NCI-H2227 treated with DMSO at 0.1 percent for 48 hours (cell line): ENCODE data around the gene MAML2.
A peak's percentile ranks its signal among the peaks of the same experiment; 100 is the strongest.

Experiments
- DNase-seq: peaks from one replicate; lab custom pipeline; 2025; lab: John Stamatoyannopoulos, UW

Gene MAML2

DNA sequence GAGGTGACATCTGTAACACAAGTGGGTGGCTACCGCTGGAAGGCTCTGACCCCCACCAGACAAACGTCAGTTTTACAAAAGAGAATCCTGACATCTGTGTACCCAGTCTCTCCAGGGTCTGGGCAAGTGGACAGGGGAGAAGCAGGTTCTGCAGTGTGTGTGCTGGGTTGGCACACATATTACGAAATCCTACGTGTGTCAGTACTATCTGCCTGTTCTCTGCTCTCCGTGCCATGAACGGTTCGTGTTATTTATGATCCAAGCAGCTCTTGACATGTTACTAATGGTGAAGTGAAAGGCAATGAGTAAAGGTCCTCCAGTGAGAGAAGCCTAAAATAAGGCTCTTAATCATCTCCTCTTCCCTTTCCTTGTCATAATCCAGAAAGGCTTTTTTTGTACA lies 217.6 kb downstream of the MAML2 start:
- DNase-seq: no peak

DNA sequence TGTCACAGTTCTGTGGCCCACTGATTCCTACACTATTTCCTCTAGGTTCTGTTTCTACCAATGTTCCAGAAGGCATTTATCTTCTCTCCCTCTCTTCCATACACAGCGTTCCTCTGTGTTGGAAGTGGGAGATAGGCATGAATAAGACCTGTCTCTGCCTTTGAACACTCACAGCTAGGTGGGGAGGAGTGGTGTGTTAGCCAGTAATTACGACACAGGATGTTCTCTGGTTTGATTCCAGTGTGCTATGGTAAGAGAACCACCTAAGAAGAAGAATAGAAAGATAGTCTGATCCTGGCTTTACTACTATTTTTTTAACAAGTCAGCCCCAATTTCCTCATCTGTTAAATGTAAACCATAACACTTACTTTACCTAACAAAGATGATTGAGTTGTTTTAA lies 218.8 kb downstream of the MAML2 start:
- no peak for DNase-seq

GRCh38 chr11:96123301-96123700 lies 219.7 kb downstream of the MAML2 start:
- DNase-seq: no peak

GRCh38 chr11:96122601-96123074 lies 220.4 kb downstream of the MAML2 start:
- no peak for DNase-seq

GRCh38 chr11:96119211-96119610 lies 223.8 kb downstream of the MAML2 start:
- no peak for DNase-seq

DNA sequence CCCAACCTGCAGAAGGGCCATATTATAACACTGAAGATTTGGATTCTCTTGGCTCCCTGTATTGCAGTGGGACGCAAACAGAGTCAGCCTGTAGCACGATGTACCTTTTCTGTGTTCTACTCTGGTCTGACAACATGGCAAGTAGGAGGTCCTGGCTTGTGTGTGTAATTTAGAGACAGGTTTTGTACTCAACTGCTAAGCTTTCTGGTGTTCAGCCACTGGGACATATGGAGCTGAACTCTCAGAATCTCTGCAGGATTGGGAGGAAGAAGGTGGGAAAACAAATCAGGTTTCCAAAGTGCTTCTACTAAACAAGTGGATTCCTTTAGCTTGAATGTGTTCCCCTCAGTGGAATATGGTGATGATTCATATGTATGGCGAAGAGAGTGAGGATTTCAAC lies 226.6 kb downstream of the MAML2 start:
- DNase-seq: no peak

DNA sequence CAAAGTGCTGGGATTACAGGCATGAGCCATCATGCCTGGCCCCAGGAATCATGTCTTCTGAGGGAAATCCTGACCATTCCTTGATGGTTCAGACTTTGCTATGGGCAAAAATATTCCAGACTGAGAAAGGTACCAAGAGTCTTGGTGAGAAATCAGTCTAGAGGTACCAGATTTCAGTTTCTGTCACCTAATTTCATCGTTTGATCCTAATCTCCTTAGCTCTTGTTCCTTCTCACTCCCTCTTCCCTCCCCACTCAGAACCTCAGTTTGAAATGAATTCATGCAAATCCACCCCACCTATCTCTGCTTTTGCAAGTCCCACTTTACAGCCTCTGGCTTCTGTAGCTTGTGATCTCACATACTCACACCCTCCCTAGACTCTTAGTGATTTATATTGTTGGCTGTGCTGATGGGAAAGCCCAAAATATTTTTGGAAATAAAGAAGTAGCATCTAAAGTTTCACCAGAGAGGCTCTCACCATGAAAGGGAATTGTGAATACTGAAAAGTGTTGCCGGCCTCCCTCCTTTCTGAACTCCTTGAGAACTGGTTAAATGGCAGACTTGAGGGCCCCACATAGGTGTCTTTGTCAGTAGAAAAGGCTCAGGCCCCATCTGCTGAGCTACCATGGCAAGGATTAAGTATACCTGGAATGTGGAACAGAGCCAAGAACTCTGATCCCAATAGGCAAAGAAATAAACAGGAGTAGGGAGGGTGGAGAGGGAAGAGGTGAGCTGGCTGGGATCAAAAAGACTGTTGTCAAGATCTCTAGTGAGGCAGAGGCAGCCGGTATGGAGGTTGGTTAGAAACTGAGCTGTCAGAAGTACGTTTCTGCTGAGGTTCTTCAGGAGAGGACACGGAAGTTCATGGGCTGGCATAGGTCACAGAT lies 228.6 kb downstream of the MAML2 start:
- DNase-seq: no peak

DNA sequence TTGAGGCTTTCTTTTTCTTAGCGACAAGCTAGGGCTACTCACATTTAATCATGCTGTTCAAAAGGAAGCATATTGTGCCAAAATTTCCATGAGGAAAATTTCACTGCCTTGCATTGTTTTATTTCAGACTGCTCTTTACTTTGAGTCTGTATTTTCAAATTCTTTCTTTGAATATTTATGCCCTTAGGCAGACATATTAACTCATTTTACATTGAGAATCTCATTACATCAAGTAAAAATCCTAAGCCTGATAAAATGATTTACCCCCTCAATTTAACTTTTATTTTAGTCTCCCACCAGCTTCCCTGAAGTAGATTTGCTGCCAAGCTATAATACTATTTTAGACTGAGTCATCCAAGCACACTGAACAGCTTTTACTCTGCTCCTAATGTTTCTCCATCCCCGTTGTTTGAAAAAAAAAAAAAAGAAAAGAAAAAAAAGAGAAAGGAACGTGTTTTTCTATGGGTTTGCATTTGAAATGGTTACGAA lies 229.8 kb downstream of the MAML2 start:
- DNase-seq: no peak

DNA sequence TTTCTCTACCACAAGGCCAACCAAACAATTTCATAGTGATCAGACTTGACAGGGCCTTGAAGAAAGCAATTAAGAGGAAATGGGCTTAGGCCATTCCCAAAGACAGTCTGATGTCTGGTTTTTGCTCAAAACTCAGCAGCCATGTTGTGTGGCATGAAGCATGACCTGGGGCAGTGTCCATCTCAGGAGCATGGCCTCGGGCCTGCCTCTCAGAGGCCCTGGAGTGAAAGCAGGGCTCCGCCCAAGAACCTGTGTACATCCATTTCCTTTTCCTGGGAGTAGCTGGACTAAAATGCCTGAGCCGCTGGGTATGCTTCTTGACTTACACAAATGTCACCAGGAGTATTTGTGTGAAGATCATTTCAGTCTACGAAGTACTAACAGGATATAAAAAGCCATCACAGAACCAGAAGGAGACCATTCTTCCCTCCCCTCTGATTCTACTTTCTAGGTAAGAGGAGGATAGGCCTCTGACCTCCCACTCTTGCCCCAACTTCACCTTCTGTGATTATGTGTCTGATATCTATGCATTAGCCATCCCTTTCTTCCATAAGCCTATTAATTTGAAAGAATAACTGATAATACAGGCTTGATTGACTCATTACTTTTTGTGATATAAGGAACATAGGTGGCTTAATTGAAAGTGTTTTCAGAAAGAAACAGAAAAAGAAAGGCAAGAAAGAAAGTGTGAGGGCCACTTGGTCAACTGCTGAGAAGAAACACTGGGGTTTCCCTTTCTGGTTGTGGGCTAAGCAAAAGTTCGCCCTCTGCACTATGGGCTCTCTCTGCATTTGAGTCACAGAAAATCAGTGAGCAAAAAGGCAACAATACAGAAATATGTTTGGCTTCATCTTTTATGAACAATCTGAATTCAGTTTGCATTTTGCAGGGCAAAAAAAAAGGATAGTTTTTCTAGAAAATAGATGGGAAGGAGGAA lies 230.5 kb downstream of the MAML2 start:
- DNase-seq: no peak

DNA sequence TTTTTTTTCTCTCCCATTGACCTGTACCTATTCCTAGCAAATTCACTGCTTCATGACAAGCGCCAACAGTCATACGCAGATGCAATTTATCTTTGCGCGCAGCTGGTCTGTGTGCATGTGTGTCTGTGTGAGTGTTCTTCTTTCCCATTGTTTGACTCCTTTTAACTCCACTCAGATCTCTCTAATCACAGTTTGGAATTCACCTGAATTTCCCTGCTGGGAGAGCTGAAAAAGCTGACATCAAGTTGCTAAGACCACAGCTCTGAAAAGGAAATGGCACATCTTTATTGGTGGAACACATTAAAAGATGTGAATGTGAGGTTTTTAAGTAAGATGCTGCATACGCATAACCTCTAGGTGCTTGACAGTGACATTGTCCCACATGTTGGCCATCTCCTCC lies 231.7 kb downstream of the MAML2 start:
- peak; percentile 85 for DNase-seq

DNA sequence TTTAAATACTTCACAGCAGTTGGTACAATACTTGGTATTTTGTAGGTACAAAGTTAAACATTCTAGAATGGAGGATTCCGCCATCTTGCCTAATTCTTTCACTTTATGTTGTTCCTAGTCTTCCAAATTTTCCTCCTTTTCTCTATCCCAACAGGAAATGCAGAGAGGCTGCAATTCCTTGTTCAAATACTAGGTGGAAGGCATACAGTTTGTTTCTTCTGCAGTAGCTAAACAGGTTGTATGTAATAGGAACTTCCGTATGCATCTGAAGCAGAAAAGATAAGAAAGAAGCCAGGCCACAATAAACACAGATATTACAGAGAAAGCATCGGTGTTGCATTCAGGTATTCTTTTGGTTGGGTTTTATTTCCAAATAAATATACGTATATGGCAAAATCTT lies 232.7 kb downstream of the MAML2 start:
- DNase-seq: no peak

DNA sequence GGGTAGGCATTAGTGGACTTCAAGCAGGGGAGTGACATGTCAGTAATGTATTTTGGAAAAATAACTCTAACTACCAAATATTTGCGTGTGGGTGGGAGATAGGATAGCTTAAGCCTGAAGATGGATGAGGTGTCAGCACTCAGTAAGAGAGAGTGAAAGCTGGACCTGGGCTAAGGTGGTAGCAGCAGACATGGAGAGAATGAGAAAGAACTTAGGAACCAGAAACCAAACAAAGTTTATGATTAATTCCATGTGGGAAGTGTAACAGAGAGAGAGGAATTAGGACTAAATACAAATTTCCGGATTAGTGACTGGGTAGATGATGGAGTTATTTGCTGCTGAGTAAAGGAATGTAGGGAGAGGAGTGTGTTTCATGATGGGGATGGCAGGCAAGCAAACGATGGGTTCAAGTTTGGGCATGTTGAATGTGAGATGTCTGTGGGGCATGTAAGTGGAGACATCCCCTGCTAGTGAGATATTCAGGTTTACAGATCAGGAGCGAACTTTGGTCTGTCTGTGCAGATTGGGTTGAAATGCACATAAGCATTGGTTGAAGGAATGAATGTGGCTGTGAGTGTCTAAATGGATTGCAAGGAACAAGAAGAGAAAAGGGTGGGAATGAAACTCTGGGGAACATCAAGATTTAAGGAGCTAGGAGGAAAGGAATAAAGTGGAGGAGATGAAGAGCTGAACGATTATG lies 233.5 kb downstream of the MAML2 start:
- DNase-seq: no peak

- no peak for DNase-seq
Measured at GRCh38 chr11:96107143-96107824, 235.7 kb downstream of the MAML2 start.

DNA sequence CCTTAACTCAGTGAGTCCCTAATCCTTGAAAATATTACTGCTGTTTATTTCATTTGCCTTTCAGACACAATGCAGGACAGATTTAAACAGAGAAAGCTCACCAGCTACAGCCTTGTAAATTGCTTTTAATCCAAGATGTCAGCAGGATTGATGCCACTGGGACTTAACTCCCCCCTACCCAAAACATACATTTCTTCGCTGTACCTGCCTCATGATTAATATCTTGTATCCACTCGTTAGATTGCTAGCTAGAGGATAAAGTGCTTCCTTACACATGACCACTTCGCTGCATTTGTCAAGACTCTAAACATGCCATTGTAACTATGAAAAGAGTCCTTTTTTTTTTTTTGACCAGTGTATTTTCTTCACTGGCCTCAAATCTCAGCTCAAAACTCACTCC lies 236.3 kb downstream of the MAML2 start:
- no peak for DNase-seq

DNA sequence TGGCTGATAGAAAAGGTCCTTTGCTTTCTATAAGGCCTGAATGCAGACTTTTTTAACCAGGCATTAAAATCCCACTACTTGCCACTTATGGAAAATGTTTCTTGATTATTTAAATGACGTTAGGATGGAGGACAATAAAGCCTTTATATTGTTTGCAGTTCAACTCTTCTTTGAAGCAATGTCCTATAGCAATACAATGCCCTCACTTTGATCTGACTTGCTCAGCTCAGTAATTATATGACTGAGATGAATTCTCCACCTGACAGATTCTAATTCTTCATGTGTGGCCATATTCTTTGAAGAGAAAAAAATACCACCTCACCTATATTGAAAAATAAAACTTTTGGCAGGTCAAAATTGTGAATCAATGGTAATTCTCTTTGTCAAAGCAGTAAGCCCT lies 237.1 kb downstream of the MAML2 start:
- no peak for DNase-seq

DNA sequence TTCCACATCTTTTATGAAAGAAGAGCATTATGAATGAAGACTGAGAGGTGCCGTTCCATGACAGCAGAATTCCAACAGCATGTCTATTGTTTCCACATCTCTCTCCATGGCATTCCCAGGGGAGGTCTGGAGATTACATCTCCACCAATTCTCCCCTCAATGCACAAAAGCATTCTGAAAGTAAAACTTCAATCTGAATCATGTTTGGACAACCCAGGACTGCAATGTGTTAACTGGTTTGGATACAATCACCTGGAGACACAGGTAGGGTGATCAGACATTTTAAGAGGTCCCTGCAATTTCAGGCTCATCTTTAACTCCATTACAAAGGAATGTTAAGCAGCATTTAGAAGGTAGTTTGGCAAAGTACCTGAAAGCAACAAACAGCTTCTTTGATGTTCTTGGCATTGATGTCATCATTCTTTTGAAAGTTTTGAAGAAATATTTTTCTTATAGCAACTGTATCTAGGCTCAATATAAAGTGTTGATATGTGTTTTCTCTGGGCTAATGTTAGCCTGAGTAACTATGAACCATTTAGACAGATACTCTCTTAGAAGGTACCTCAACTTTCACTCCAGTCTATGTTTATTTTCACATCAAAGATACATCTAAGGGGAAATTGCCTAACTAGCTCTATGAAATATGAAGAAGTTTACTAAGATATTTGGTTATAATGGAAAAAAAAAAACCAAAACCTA lies 237.6 kb downstream of the MAML2 start:
- no peak for DNase-seq

- DNase-seq: no peak
Measured at GRCh38 chr11:96104496-96104895, 238.5 kb downstream of the MAML2 start.

GRCh38 chr11:96103721-96104120 lies 239.3 kb downstream of the MAML2 start:
- DNase-seq: no peak

GRCh38 chr11:96103102-96103501 lies 239.9 kb downstream of the MAML2 start:
- DNase-seq: no peak

- no peak for DNase-seq
Measured at GRCh38 chr11:96102664-96103078, 240.3 kb downstream of the MAML2 start.

DNA sequence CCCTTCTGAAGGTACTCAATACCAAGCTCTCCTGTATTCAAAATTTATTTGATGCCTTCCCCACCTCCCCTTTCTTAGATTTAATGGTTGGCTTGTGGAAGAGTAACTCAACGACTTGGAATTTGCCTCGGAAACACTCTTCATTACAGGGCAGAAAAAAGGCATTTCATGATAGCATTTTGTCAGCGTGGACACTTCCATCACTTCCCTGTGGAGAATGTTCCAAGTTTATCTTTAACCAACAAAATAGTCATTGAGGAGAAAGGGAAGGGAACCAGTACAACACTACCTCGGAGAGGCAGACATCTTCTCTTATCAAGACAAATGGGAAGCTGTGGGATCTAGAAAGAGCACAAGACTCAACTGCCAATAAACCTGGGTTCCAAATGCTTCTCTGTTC lies 241.8 kb downstream of the MAML2 start:
- DNase-seq: no peak
